Hepatocyte (in vitro differentiated cells): ENCODE measurements around the gene RBFOX2. TPM values are rescaled to one million over a fixed set of nuclear protein-coding genes. Genes with fewer than 3 reads are reported as not detected.

ENCODE experiments used
- DNase-seq: peaks from one replicate; pipeline ENCODE4 v3.0.0-alpha.2; 2016; ENCODE audit warnings: low spot score
- H2AFZ ChIP-seq: fragments of 200-600 bp; sonication (generic); 2 replicates; pipeline ENCODE4 v1.6.0; 2016; ENCODE audit warnings: antibody characterized with exemption, mild to moderate bottlenecking
- H3K27ac ChIP-seq: fragments of 200-600 bp; sonication (generic); 2 replicates; pipeline ENCODE4 v1.5.1; 2016; ENCODE audit warnings: mild to moderate bottlenecking
- H3K27me3 ChIP-seq: fragments of 200-600 bp; sonication (generic); 2 replicates; pipeline ENCODE4 v1.6.1; 2016
- H3K36me3 ChIP-seq: fragments of 200-600 bp; sonication (generic); replicated peaks from 2 replicates; pipeline ENCODE4 v1.5.1; 2016; ENCODE audit warnings: low read depth; ENCODE audit not compliant: insufficient read depth
- H3K4me1 ChIP-seq: fragments of 200-600 bp; sonication (generic); 2 replicates; pipeline ENCODE4 v1.5.1; 2016; ENCODE audit warnings: mild to moderate bottlenecking, moderate library complexity; ENCODE audit not compliant: insufficient read depth
- H3K4me2 ChIP-seq: fragments of 200-600 bp; sonication (generic); 2 replicates; pipeline ENCODE4 v1.6.0; 2016
- H3K4me3 ChIP-seq: fragments of 200-600 bp; sonication (generic); 2 replicates; pipeline ENCODE4 v1.5.1; 2016; ENCODE audit warnings: mild to moderate bottlenecking
- H3K79me2 ChIP-seq: fragments of 200-600 bp; sonication (generic); 2 replicates; pipeline ENCODE4 v1.6.0; 2017; ENCODE audit warnings: mild to moderate bottlenecking
- H3K9me2 ChIP-seq: fragments of 200-600 bp; sonication (generic); replicated peaks from 2 replicates; pipeline ENCODE4 v1.6.0; 2017; ENCODE audit warnings: mild to moderate bottlenecking; ENCODE audit not compliant: insufficient read depth
- H3K9me3 ChIP-seq: fragments of 200-600 bp; sonication (generic); 2 replicates; pipeline ENCODE4 v1.5.1; 2016; ENCODE audit warnings: low read depth, mild to moderate bottlenecking
- H4K20me1 ChIP-seq: fragments of 200-600 bp; sonication (generic); 2 replicates; pipeline ENCODE4 v1.6.0; 2016; ENCODE audit warnings: mild to moderate bottlenecking; ENCODE audit not compliant: insufficient read depth, poor library complexity, severe bottlenecking
- CTCF ChIP-seq: fragments of 200-600 bp; sonication (generic); IDR thresholded peaks from 2 replicates; pipeline ENCODE4 v1.5.1; 2016; ENCODE audit warnings: antibody characterized with exemption, mild to moderate bottlenecking; ENCODE audit not compliant: poor library complexity
- EZH2 ChIP-seq: fragments of 200-600 bp; sonication (generic); IDR thresholded peaks from 2 replicates; pipeline ENCODE4 v1.6.1; 2016; ENCODE audit warnings: antibody characterized with exemption, mild to moderate bottlenecking, borderline replicate concordance
- EZH2phosphoT487 ChIP-seq: fragments of 200-600 bp; sonication (generic); IDR thresholded peaks from one replicate; pipeline ENCODE4 v1.6.1; 2018; ENCODE audit warnings: antibody characterized with exemption, mild to moderate bottlenecking, low read depth, moderate library complexity; ENCODE audit not compliant: unreplicated experiment, severe bottlenecking
- WGBS: methylation state at CpG from one replicate; pipeline ENCODE4 v1.1.6; 2016; ENCODE audit warnings: low lambda C conversion rate; ENCODE audit errors: missing lambda C conversion rate; 5-methylcytosine and 5-hydroxymethylcytosine counted together
- polyA plus RNA-seq: library from polyadenylated mRNA; unstranded; fragments of >200 nt; fragmentation: Nextera tagmentation; extraction: Ambion mirVana; gene quantifications from 2 replicates; pipeline ENCODE4 v1.2.1, GENCODE V29; 2016
- total RNA-seq: library from RNA; depleted of rRNA; stranded (reverse); fragments of >200 nt; gene quantifications from 2 replicates; pipeline ENCODE4 v1.2.3, GENCODE V29; 2014

Gene RBFOX2
- total and polyA plus RNA-seq, 2 experiments from 2014 or later, result 76.7 to 133 TPM

GRCh38 chr22:35952576-35952975 is 76.0 kb downstream of the RBFOX2 start:
- Histone ChIP-seq H2AFZ (no peak overlapping the region), H3K4me1 (no peaks in the 10 kb centered on the region), H3K4me3 (no peak overlapping the region), H3K9me3 (no peaks in the 10 kb centered on the region), H4K20me1 (peaks cover 7% of the 10 kb centered on the region), H3K36me3 (no peaks in the 10 kb centered on the region), H3K4me2 (no peak overlapping the region), H3K27ac (no peak overlapping the region), H3K27me3 (no peaks in the 10 kb centered on the region), H3K9me2 (no peaks in the 10 kb centered on the region), H3K79me2 (peaks cover 82% of the 10 kb centered on the region)
- no peak for DNase-seq
- TF ChIP-seq EZH2, result no peak
- no peak for TF ChIP-seq EZH2phosphoT487
- TF ChIP-seq CTCF, result no peak

- Histone ChIP-seq H3K36me3 (no peaks in the 10 kb centered on the region), H2AFZ (no peak overlapping the region), H3K4me2 (no peak overlapping the region), H3K9me3 (no peaks in the 10 kb centered on the region), H4K20me1 (peaks cover 7% of the 10 kb centered on the region), H3K4me3 (no peak overlapping the region), H3K4me1 (no peaks in the 10 kb centered on the region), H3K79me2 (peaks cover 82% of the 10 kb centered on the region), H3K27me3 (no peaks in the 10 kb centered on the region), H3K9me2 (no peaks in the 10 kb centered on the region), H3K27ac (no peak overlapping the region)
- DNase-seq, result no peak
- 90% methylated on average over 2 of the region's 2 CpGs for WGBS
- TF ChIP-seq CTCF, result no peak
- no peak for TF ChIP-seq EZH2
- no peak for TF ChIP-seq EZH2phosphoT487
These were observed 78.4 kb downstream of the RBFOX2 start for GRCh38 chr22:35950262-35950661.

GRCh38 chr22:35949243-35949642 is 79.4 kb downstream of the RBFOX2 start:
- Histone ChIP-seq H3K4me3 (no peak overlapping the region), H3K4me2 (peak overlapping the region; percentile 17), H3K79me2 (peaks cover 84% of the 10 kb centered on the region), H3K9me2 (no peaks in the 10 kb centered on the region), H3K4me1 (no peaks in the 10 kb centered on the region), H3K27me3 (no peaks in the 10 kb centered on the region), H3K9me3 (no peaks in the 10 kb centered on the region), H2AFZ (no peak overlapping the region), H3K36me3 (no peaks in the 10 kb centered on the region), H4K20me1 (peaks cover 7% of the 10 kb centered on the region), H3K27ac (no peak overlapping the region)
- DNase-seq, result no peak
- no peak for TF ChIP-seq EZH2
- no peak for TF ChIP-seq CTCF
- TF ChIP-seq EZH2phosphoT487, result no peak
- 73% methylated on average over 3 of the region's 3 CpGs for WGBS
